ENCODE measurements around the gene CRABP1.
"Not testable (repeated sequence)": the region's sequence is repeated elsewhere in the genome, so short reads cannot be mapped to it uniquely, and the experiment has no call there.

The CRABP1 gene

DNA sequence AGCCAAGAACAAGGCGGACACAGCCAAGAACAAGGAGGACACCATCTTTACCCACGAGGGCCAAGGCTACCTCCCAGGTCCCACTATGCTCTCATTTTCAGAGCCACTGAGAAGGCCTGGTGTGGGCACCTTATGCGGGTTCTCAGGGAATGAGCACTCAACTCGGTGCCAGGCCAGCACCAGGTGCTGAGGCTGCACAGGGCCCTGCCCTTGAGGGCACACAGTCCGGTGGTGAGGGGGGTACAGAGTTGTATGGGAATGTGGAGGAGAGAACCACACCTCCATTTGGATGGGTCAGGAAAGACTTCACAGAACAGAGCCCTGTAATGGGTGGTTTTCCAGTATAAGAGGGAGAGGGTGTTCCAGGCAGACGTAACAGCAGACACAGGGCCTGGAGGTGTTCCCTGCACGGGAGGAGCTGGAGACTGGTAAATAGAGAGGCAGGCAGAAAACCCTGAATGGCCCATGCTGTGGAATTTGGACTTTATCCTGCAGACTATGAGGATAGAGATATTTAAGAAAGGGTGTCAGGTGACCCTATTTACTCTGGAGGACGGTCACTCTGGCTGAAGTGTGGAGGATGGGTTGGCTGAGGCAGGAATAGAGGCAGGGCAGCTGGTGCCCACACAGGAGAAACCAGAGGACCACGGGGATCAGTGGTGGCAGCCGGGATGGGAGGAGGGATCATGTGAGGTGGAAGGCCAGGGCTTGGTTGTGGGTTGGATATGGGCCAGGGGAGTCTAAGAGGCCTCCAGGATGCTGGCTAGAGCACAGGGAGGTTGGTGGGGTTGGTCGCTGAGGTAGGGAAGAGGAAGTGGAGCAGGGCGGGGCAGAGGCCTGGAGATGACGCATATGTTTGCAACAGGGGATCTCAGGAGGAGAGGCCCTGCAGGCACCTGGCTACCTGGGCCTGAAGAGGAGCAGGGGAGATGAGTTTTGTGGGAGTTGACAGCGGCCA is 34.6 kb downstream of the CRABP1 start:
- no peak overlapping the region for H3K9ac ChIP-seq (ENCODE audit: low read length)
- H3K9me2 ChIP-seq (replicated peaks; ENCODE audit: insufficient read depth, low read length): no peaks in the 10 kb centered on the region
- no peak overlapping the region for H3K4me2 ChIP-seq (ENCODE audit: low read depth, low read length)

GRCh38 chr15:78380143-78380542 is 40.0 kb downstream of the CRABP1 start:
- not testable (repeated sequence) for H2AFZ ChIP-seq (ENCODE audit: low read length); H3K79me2 ChIP-seq (ENCODE audit: low read length); H3K27me3 ChIP-seq (replicated peaks; ENCODE audit: insufficient read depth, low read length); H3K4me2 ChIP-seq (ENCODE audit: low read depth, low read length); H3K27ac ChIP-seq (ENCODE audit: low read length); DNase-seq; H4K20me1 ChIP-seq (ENCODE audit: insufficient read depth, low read length); H3K4me3 ChIP-seq (ENCODE audit: low read length); H3K9ac ChIP-seq (ENCODE audit: low read length); H3K9me2 ChIP-seq (replicated peaks; ENCODE audit: insufficient read depth, low read length); H3F3A ChIP-seq (ENCODE audit: insufficient read depth, low read length); H3K36me3 ChIP-seq (replicated peaks; ENCODE audit: insufficient read depth, low read length); H3K4me1 ChIP-seq (ENCODE audit: low read length); H3K9me3 ChIP-seq (replicated peaks; ENCODE audit: insufficient read depth, low read length)

More for the DNA sequence above, 34.6 kb downstream of the CRABP1 start:
- Histone ChIP-seq H3K36me3 (replicated peaks; ENCODE audit: insufficient read depth, low read length) (no peaks in the 10 kb centered on the region), H3K4me3 (ENCODE audit: low read length) (no peak overlapping the region), H3K9me3 (replicated peaks; ENCODE audit: insufficient read depth, low read length) (no peaks in the 10 kb centered on the region), H3F3A (ENCODE audit: insufficient read depth, low read length) (no peaks in the 10 kb centered on the region), H3K27ac (ENCODE audit: low read length) (no peak overlapping the region), H2AFZ (ENCODE audit: low read length) (no peak overlapping the region), H3K4me1 (ENCODE audit: low read length) (no peaks in the 10 kb centered on the region), H3K27me3 (replicated peaks; ENCODE audit: insufficient read depth, low read length) (no peaks in the 10 kb centered on the region), H4K20me1 (ENCODE audit: insufficient read depth, low read length) (no peaks in the 10 kb centered on the region), H3K79me2 (ENCODE audit: low read length) (no peaks in the 10 kb centered on the region)
- no peak for DNase-seq
- no peak for TF ChIP-seq EZH2 (optimal IDR thresholded peaks at IDR 0.05; ENCODE audit: low read depth, low read length)
- no peak for TF ChIP-seq EZH2phosphoT487 (IDR thresholded peaks at IDR 0.05; ENCODE audit: low read length)
- TF ChIP-seq, protein P1, sequence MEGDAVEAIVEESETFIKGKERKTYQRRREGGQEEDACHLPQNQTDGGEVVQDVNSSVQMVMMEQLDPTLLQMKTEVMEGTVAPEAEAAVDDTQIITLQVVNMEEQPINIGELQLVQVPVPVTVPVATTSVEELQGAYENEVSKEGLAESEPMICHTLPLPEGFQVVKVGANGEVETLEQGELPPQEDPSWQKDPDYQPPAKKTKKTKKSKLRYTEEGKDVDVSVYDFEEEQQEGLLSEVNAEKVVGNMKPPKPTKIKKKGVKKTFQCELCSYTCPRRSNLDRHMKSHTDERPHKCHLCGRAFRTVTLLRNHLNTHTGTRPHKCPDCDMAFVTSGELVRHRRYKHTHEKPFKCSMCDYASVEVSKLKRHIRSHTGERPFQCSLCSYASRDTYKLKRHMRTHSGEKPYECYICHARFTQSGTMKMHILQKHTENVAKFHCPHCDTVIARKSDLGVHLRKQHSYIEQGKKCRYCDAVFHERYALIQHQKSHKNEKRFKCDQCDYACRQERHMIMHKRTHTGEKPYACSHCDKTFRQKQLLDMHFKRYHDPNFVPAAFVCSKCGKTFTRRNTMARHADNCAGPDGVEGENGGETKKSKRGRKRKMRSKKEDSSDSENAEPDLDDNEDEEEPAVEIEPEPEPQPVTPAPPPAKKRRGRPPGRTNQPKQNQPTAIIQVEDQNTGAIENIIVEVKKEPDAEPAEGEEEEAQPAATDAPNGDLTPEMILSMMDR (IDR thresholded peaks at IDR 0.05; ENCODE audit: low read length): no peak

DNA sequence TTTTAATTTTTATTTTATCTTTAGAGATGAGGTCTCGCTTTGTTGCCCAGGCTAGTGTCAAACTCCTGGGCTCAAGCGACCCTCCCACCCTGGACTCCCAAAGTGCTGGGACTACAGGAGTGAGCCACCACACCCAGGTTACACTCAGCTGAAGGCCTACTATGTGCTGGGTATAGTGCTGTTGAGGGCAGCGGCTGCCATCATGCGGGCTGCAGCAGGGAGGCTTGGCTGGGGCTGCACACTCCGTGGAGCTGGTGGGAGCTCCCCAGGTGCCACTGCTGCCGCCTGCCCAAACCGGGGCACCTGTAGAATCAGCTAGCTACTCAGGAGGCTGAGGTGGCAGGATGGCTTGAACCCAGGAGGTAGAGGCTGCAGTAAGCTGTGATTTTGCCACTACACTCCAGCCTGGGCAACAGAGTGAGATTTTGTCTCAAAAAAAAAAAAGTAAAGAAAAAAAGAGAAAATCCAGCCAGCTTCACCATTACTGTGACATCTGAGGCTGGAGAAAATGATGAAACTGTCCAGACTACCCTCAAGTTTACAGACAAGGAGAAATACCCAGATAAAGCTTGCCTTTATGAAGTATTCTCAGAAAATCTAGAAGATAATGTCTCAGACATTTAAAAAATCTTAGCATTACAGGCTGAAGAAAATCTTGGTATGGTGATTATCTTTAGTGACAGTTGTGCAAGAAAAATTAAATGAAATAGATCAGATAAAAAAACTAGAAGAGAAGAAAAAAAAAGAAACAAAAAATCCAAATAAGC is 42.1 kb downstream of the CRABP1 start:
- Histone ChIP-seq H3K9me3 (replicated peaks; ENCODE audit: insufficient read depth, low read length) (no peaks in the 10 kb centered on the region), H3F3A (ENCODE audit: insufficient read depth, low read length) (no peaks in the 10 kb centered on the region), H3K4me3 (ENCODE audit: low read length) (no peak overlapping the region), H3K9me2 (replicated peaks; ENCODE audit: insufficient read depth, low read length) (no peaks in the 10 kb centered on the region), H3K36me3 (replicated peaks; ENCODE audit: insufficient read depth, low read length) (no peaks in the 10 kb centered on the region), H3K27ac (ENCODE audit: low read length) (no peak overlapping the region), H3K4me2 (ENCODE audit: low read depth, low read length) (no peak overlapping the region), H3K9ac (ENCODE audit: low read length) (no peak overlapping the region), H2AFZ (ENCODE audit: low read length) (no peak overlapping the region), H4K20me1 (ENCODE audit: insufficient read depth, low read length) (no peaks in the 10 kb centered on the region), H3K27me3 (replicated peaks; ENCODE audit: insufficient read depth, low read length) (no peaks in the 10 kb centered on the region), H3K4me1 (ENCODE audit: low read length) (no peaks in the 10 kb centered on the region), H3K79me2 (ENCODE audit: low read length) (no peaks in the 10 kb centered on the region)
- DNase-seq: no peak
- TF ChIP-seq EZH2phosphoT487 (IDR thresholded peaks at IDR 0.05; ENCODE audit: low read length): no peak
- TF ChIP-seq, protein P1 (IDR thresholded peaks at IDR 0.05; ENCODE audit: low read length): no peak
